A673 (cell line): ENCODE data around the gene KLF16. TPM values are rescaled to one million over a fixed set of nuclear protein-coding genes. Genes with fewer than 3 reads are reported as not detected.
A peak's percentile ranks its signal among the peaks of the same experiment; 100 is the strongest.

Experiments used
- BruUV-seq: library from RNA; stranded (reverse); fragments of 400-500 nt; replicated peaks from 2 replicates; lab custom pipeline; 2021; lab: Mats Ljungman, UMichigan
- CTCF ChIA-PET: fragments of 300-600 bp; sonication (Branson Sonifier 250); formaldehyde crosslinking; loops from one replicate; lab custom pipeline; 2022; ENCODE audit warnings: antibody characterized with exemption; lab: Charles Lee
- POLR2A ChIA-PET: fragments of 300-600 bp; sonication (Branson Sonifier 250); formaldehyde crosslinking; loops from one replicate; lab custom pipeline; 2022; ENCODE audit warnings: antibody characterized with exemption; ENCODE audit not compliant: low non-redundant PET; lab: Charles Lee
- DNase-seq: peaks from one replicate; pipeline ENCODE4 v3.0.0-alpha.2; 2015; ENCODE audit warnings: low spot score
- H3K27ac ChIP-seq: fragments of 200-600 bp; sonication (generic); 2 replicates; pipeline ENCODE4 v1.5.1; 2016; ENCODE audit warnings: mixed run types, low read depth, mild to moderate bottlenecking, mixed read lengths, antibody characterized with exemption, low read length; ENCODE audit not compliant: poor library complexity, severe bottlenecking
- H3K27me3 ChIP-seq: fragments of 200-600 bp; sonication (generic); replicated peaks from 2 replicates; pipeline ENCODE4 v1.6.1; 2017; ENCODE audit warnings: mixed run types, low read depth, mild to moderate bottlenecking, mixed read lengths, antibody characterized with exemption, low read length; ENCODE audit not compliant: insufficient read depth, poor library complexity
- H3K36me3 ChIP-seq: fragments of 200-600 bp; sonication (generic); 2 replicates; pipeline ENCODE4 v1.6.1; 2016; ENCODE audit warnings: mixed run types, mild to moderate bottlenecking, mixed read lengths, antibody characterized with exemption, low read length; ENCODE audit not compliant: insufficient read depth, poor library complexity, severe bottlenecking
- H3K4me1 ChIP-seq: fragments of 200-600 bp; sonication (generic); 2 replicates; pipeline ENCODE4 v1.6.1; 2017; ENCODE audit warnings: mixed run types, mild to moderate bottlenecking, mixed read lengths, antibody characterized with exemption, low read length; ENCODE audit not compliant: insufficient read depth, poor library complexity, severe bottlenecking
- H3K4me3 ChIP-seq: fragments of 200-600 bp; sonication (generic); 2 replicates; pipeline ENCODE4 v1.5.1; 2016; ENCODE audit warnings: low read depth, mixed run types, mild to moderate bottlenecking, mixed read lengths, low read length; ENCODE audit not compliant: poor library complexity, severe bottlenecking
- H3K9me3 ChIP-seq: fragments of 200-600 bp; sonication (generic); 2 replicates; pipeline ENCODE4 v1.6.1; 2016; ENCODE audit warnings: mixed run types, low read depth, mild to moderate bottlenecking, mixed read lengths, antibody characterized with exemption, low read length; ENCODE audit not compliant: poor library complexity, severe bottlenecking
- CTCF ChIP-seq: fragments of 300-800, 200-600 bp; sonication (generic); conservative IDR thresholded peaks from 2 replicates; pipeline ENCODE4 v1.5.1; 2017; ENCODE audit warnings: low read depth, mild to moderate bottlenecking, antibody characterized with exemption, low read length, moderate library complexity, mixed read lengths
- EZH2 ChIP-seq: fragments of 200-600 bp; sonication (generic); IDR thresholded peaks from 2 replicates; pipeline ENCODE4 v1.6.1; 2017; ENCODE audit warnings: borderline replicate concordance, low read depth, mild to moderate bottlenecking, mixed read lengths, antibody characterized with exemption, low read length; ENCODE audit not compliant: poor library complexity, severe bottlenecking
- intact Hi-C: fragments of 100-400 bp; cut with micrococcal nuclease; formaldehyde crosslinking; loops from one replicate; pipeline ENCODE4 v1.10.0; 2022; ENCODE audit not compliant: unreplicated experiment
- total RNA-seq: library from RNA; stranded (reverse); gene quantifications from 2 replicates; pipeline ENCODE4 v1.2.3, GENCODE V29; 2021

The KLF16 gene
- total RNA-seq, 1 experiment from 2014 or later, result 46.8 TPM

- Histone ChIP-seq H3K4me1 (no peaks in the 10 kb centered on the region), H3K4me3 (no peak overlapping the region), H3K27ac (no peak overlapping the region), H3K27me3 (no peaks in the 10 kb centered on the region), H3K9me3 (no peaks in the 10 kb centered on the region), H3K36me3 (peaks cover 3% of the 10 kb centered on the region)
- TF ChIP-seq EZH2, result no peak
- TF ChIP-seq CTCF, result no peak
- ChIA-PET CTCF (interaction anchor here (1.0 kb wide), 1 partner anchor 14 kb away, joined by 3 read pairs; no protein-coding TSS in a partner anchor), POLR2A (interaction anchor here (0.7 kb wide), 1 partner anchor 7 kb away, joined by 4 read pairs; no protein-coding TSS in a partner anchor)
- DNase-seq, result no peak
- intact Hi-C loops, result no loop called here
- no TSS peak for BruUV-seq
Observed at GRCh38 chr19:1839658-1840540, 23.5 kb downstream of the KLF16 start.

GRCh38 chr19:1837625-1838105 lies 25.7 kb downstream of the KLF16 start:
- no peak overlapping the region for H3K27ac ChIP-seq
- ChIA-PET CTCF (interaction anchor here (2.0 kb wide), 1 partner anchor 11 kb away, joined by 7 read pairs; no protein-coding TSS in a partner anchor), POLR2A (interaction anchor here (0.6 kb wide), 1 partner anchor 78 kb away, joined by 3 read pairs; no protein-coding TSS in a partner anchor)
- intact Hi-C loops, result no loop called here
- no peaks in the 10 kb centered on the region for H3K4me1 ChIP-seq
- H3K9me3 ChIP-seq, result no peaks in the 10 kb centered on the region
- DNase-seq, result peak; percentile 60
- no peaks in the 10 kb centered on the region for H3K36me3 ChIP-seq
- BruUV-seq, result no TSS peak
- H3K4me3 ChIP-seq, result no peak overlapping the region
- H3K27me3 ChIP-seq, result no peaks in the 10 kb centered on the region
- TF ChIP-seq EZH2, result no peak
- peak; percentile 95 for TF ChIP-seq CTCF

GRCh38 chr19:1837222-1837565 lies 26.2 kb downstream of the KLF16 start:
- H3K4me3 ChIP-seq, result no peak overlapping the region
- H3K27ac ChIP-seq, result no peak overlapping the region
- H3K9me3 ChIP-seq, result no peaks in the 10 kb centered on the region
- H3K27me3 ChIP-seq, result no peaks in the 10 kb centered on the region
- BruUV-seq, result no TSS peak
- ChIA-PET POLR2A (interaction anchor here (0.6 kb wide), 1 partner anchor 79 kb away, joined by 3 read pairs; no protein-coding TSS in a partner anchor), CTCF (interaction anchor here (2.0 kb wide), 1 partner anchor 11 kb away, joined by 7 read pairs; no protein-coding TSS in a partner anchor)
- no peak for TF ChIP-seq CTCF
- DNase-seq, result no peak
- H3K4me1 ChIP-seq, result no peaks in the 10 kb centered on the region
- H3K36me3 ChIP-seq, result no peaks in the 10 kb centered on the region
- intact Hi-C loops, result no loop called here
